Ovary (tissue), 9 donors: ENCODE measurements around the gene PIP4K2C. TPM values are rescaled to one million over a fixed set of nuclear protein-coding genes. Genes with fewer than 3 reads are reported as not detected.

Source experiments
- DNase-seq, 5 donors: peaks; one replicate each; pipeline ENCODE4 v3.0.0-alpha.2; 2019 to 2020
- H3K27ac ChIP-seq, 2 donors: fragments of 200-600 bp; one replicate each; pipeline versions ENCODE4 v1.5.1 to v1.8.0; 2019 to 2022
- H3K27me3 ChIP-seq: fragments of 200-600 bp; one replicate; pipeline ENCODE4 v1.8.0; 2022
- H3K36me3 ChIP-seq: fragments of 200-600 bp; sonication (generic); one replicate; pipeline ENCODE4 v1.5.1; 2019
- H3K4me1 ChIP-seq: one replicate; pipeline ENCODE4 v1.8.1; 2013; ENCODE audit warnings: mild to moderate bottlenecking, moderate library complexity; ENCODE audit not compliant: insufficient read depth
- H3K4me3 ChIP-seq: fragments of 200-600 bp; sonication (generic); one replicate; pipeline ENCODE4 v1.5.1; 2017
- H3K9me3 ChIP-seq, 2 donors: fragments of 200-600 bp in 1 of 2; sonication (generic) in 1 of 2; one replicate each; pipeline versions ENCODE4 v1.5.1 to v1.8.1; 2013 to 2019; ENCODE audit warnings: mild to moderate bottlenecking in 1 of 2, moderate library complexity in 1 of 2
- EP300 ChIP-seq: sonication (generic); formaldehyde crosslinking; IDR thresholded peaks from one replicate; pipeline ENCODE4 v1.6.1; 2017; ENCODE audit warnings: antibody characterized with exemption
- POLR2A ChIP-seq: fragments of 450-650 bp; IDR thresholded peaks from one replicate; pipeline ENCODE4 v1.6.1; 2017; ENCODE audit warnings: antibody characterized with exemption, mild to moderate bottlenecking, moderate library complexity
- WGBS, 3 donors: extraction: QIAGEN DNeasy Blood & Tissue Kit in 1 of 3; methylation state at CpG; one replicate each; pipeline versions ENCODE4 v1.1.5 to v1.1.7; 2013 to 2017; 5-methylcytosine and 5-hydroxymethylcytosine counted together
- intact Hi-C, 4 donors: fragments of 100-400 bp; cut with DNase I; formaldehyde crosslinking; loops; one replicate each; pipeline versions ENCODE4 v1.11.0 to v1.15.1; 2022 to 2023
- polyA plus RNA-seq, 2 donors: library from polyadenylated mRNA; stranded (reverse); fragments of 200-250 nt in 1 of 2; fragments of 350-450 nt in 1 of 2; fragmentation: Illumina TruSeq in 1 of 2; extraction: RNeasy Lipid Tissue Mini Kit (QIAGEN cat#74804) in 1 of 2; gene quantifications; one replicate each; pipeline ENCODE4 v1.2.3, GENCODE V29; 2013 to 2014
- total RNA-seq, 7 donors: library from RNA; depleted of rRNA in 2 of 7; stranded (reverse); fragments of >200 nt in 2 of 7; fragmentation: NEBNext Ultra II Directional in 3 of 7; extraction: Animal tissue kit (Norgen Biotek cat#: 25700) in 3 of 7; gene quantifications; one replicate each; pipeline versions ENCODE4 v1.1.0 to v1.2.4, GENCODE V29; 2016 to 2023
- TF ChIP-seq, protein P1 (sequence below), 3 donors: fragments of 450-650 bp in 2 of 3; fragments of 200-600 bp in 1 of 3; IDR thresholded peaks; one replicate each; pipeline versions ENCODE4 v1.5.1 to v1.8.0; 2016 to 2022; ENCODE audit warnings: antibody characterized with exemption in 3 of 3, mild to moderate bottlenecking in 1 of 3
- donor health status: DM: no; HTN: no; CAD: no; lungs with moderate emphysema.
- donor health status: DM: no; HTN: no; CAD: no.
- donor health status: Bipolar disorder and iron deficiency.
- donor health status: DM: yes; HTN: yes; CAD: no.
- donor health status: DM: no; HTN: no; CAD: no.
- donor health status: DM: yes; HTN: yes; CAD: no.

PIP4K2C gene
- total and polyA plus RNA-seq, 9 donors = 13.1 to 42.0 (median 21.2) TPM

DNA sequence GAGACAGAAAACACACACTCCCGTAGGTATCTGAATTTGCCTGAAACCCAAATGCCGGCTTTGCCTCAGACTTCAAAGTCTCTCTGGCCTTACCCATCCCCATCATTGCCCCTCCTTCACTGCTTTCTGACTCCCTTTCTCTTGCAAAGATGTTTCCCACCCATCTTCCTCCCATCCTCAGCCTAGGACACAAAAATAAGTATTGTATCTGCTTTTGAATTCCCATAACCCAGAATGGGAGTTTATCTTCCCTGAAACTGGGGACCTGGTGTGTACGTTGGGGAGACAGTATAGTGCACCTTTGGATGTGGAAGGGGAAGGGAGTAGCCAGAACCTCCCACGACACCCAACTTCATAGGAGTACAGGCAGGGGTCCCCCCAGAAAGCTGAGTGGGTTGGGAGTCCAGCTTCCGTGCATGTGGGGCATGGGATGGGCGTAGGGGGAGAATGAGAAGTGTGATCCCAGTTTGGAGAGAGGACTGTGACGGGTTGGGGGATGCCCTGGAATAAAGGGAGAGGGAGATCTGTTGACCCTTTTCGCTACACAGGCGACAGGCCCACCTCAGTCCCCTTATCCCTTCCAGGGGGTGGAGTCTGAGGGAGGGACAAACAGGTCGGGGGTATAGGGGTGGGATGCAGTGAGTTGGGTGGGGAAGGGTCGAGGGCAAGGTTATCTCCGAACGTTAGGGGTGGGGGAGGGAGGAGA, 41.6 kb upstream of the PIP4K2C start:
- DNase-seq = no peak
- Histone ChIP-seq H3K4me3 (peak overlapping the region; percentile 45), H3K27me3 (no peaks in the 10 kb centered on the region), H3K9me3 (no peaks in the 10 kb centered on the region), H3K27ac (no peak overlapping the region), H3K36me3 (no peaks in the 10 kb centered on the region), H3K4me1 (peaks cover 6% of the 10 kb centered on the region)
- WGBS, 3 donors = 20 to 29% (median 25%) methylated on average over 12 to 13 of the region's 13 CpGs
- intact Hi-C loops = no loop called here
- TF ChIP-seq, protein P1, sequence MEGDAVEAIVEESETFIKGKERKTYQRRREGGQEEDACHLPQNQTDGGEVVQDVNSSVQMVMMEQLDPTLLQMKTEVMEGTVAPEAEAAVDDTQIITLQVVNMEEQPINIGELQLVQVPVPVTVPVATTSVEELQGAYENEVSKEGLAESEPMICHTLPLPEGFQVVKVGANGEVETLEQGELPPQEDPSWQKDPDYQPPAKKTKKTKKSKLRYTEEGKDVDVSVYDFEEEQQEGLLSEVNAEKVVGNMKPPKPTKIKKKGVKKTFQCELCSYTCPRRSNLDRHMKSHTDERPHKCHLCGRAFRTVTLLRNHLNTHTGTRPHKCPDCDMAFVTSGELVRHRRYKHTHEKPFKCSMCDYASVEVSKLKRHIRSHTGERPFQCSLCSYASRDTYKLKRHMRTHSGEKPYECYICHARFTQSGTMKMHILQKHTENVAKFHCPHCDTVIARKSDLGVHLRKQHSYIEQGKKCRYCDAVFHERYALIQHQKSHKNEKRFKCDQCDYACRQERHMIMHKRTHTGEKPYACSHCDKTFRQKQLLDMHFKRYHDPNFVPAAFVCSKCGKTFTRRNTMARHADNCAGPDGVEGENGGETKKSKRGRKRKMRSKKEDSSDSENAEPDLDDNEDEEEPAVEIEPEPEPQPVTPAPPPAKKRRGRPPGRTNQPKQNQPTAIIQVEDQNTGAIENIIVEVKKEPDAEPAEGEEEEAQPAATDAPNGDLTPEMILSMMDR (IDR thresholded peaks at IDR 0.05) = no peak
- TF ChIP-seq POLR2A (no peak), EP300 (no peak)

DNA sequence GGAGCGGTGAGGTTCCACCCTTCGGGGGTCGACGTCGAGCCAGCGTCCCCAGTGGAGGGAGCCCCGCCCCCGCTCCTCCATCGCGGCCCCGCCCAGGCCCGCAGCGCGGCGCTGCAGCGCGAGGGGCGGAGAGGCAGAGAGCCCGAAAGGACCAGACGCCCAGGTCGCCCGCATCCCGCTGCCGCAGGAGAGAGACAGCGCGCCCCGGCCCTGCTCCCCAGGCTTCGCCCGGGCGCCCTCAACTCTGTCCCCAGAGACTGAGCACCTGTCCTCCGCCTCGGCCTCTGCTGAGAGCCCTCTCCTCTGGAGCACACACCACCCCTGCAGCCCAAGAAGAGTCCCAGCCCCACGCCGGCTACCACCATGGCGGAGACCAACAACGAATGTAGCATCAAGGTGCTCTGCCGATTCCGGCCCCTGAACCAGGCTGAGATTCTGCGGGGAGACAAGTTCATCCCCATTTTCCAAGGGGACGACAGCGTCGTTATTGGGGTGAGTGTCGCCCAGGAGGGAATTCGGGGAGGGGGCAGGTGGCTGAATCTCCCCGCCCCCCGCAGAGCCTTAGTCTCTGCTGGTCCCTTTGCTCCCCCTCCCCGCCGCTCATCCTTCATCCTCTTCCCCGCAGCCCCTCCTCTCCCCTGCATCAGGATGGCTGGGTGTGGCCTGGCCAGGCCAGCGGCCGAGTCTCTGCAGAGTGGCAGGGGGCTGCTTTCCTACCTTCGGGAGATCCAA, 40.9 kb upstream of the PIP4K2C start, which contains the start of gene KIF5A:
KIF5A (plus strand) TSS at position 136 of the 732 bp plus-strand sequence; CDS start at position 364, 228 bp downstream.
- intact Hi-C loops = no loop called here
- no peaks in the 10 kb centered on the region for H3K36me3 ChIP-seq
- no peak within 1 kb of the TSS for H3K27ac ChIP-seq
- H3K9me3 ChIP-seq = no peaks in the 10 kb centered on the region
- TF ChIP-seq EP300 (no peak), POLR2A (no peak)
- TF ChIP-seq, protein P1 (IDR thresholded peaks at IDR 0.05) = no peak
- WGBS, 3 donors = 2 to 5% (median 3%) methylated on average over 48 to 52 of the region's 52 CpGs
- peak within 1 kb of the TSS; percentile 45 for H3K4me3 ChIP-seq
- peak in 1 of 5 donors; percentile 32 for DNase-seq
- no peaks in the 10 kb centered on the region for H3K27me3 ChIP-seq
- H3K4me1 ChIP-seq = peaks cover 6% of the 10 kb centered on the region

DNA sequence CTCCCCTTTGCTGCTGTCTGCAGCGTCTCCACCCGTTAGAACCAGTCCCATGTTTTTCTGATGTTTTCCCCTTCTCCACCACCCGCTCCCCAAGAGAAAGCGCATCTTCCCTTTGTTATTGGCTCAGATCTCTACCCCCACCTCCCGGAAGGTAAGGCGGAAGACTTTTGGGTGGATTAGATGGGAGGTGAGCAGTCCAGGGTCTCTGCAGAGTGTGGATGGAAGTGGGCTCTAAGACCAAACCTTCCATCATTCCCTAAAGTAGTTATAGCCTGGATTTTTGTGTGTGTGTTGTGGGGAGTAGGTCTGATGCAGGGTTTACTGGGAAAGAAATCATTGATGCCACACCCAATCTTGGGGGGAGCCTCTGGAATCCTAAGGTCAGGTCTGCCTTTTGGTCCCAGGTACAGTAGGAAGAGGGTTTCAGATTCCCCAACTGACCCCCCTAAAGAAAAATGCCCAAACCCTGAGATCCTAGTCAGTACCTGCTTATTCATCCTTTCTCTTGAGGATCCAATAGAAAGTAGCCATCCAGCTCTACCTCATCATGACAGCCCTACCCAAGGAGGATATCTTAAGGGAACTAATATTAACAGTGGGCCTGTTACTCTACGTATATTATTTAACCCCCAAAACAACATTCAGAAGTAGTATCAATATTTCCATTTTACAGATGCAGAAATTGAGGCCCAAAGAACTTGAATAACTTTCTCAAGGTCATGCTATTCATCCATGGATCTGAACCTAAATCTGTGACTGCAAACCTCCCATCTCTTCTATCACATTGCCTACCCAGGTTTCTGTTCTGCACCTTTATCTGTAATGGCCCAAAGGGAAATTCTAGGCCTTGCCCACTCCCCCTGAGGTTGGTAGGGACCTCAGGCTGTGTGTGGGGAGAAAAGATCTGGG, 40.1 kb upstream of the PIP4K2C start:
- Histone ChIP-seq H3K36me3 (no peaks in the 10 kb centered on the region), H3K4me3 (peak overlapping the region; percentile 45), H3K4me1 (peaks cover 5% of the 10 kb centered on the region), H3K27ac (no peak overlapping the region), H3K9me3 (no peaks in the 10 kb centered on the region), H3K27me3 (no peaks in the 10 kb centered on the region)
- WGBS, 3 donors = 55 to 59% (median 59%) methylated on average over 7 of the region's 7 CpGs
- intact Hi-C loops = no loop called here
- no peak for DNase-seq
- TF ChIP-seq POLR2A (no peak), EP300 (no peak)
- TF ChIP-seq, protein P1 (IDR thresholded peaks at IDR 0.05) = no peak

DNA sequence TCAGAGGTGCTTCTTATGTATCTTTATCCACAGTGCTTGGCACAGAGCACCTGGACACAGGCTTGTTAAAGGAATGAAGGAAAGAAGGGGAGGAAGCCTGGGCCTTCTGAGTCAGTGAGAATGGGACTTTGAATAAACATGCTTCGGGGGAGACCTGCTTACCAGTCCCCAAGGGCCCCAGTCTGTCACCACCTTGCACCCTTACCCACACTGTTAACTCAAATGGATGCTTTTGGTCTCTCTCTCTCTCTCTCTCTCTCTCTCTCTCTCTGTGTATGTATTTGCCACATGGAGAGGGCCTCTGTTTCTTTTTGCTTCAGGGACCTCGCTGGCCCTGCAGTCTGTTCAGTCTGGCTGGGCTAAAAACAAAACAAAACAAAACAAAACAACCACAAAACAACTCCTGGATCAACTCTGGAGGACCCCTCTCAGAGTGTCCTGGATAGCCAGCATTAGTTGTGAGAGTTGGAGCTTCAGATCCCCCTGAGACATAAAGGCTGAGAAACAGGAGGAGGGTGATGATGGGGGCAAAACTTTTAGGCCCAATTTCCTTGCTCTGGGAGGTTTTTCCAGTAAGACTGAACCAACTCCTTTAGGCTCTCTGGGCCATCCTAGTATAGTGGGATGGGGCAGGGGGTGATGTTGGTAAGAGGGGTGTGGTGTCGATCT, 39.2 kb upstream of the PIP4K2C start:
- no peaks in the 10 kb centered on the region for H3K9me3 ChIP-seq
- TF ChIP-seq EP300 (no peak), POLR2A (no peak)
- TF ChIP-seq, protein P1 (IDR thresholded peaks at IDR 0.05) = no peak
- intact Hi-C loops = no loop called here
- H3K27ac ChIP-seq = no peak overlapping the region
- peaks cover 3% of the 10 kb centered on the region for H3K4me1 ChIP-seq
- H3K36me3 ChIP-seq = no peaks in the 10 kb centered on the region
- no peaks in the 10 kb centered on the region for H3K27me3 ChIP-seq
- WGBS, 3 donors = 68 to 76% (median 70%) methylated on average over 3 of the region's 3 CpGs
- DNase-seq = peak in 1 of 5 donors; percentile 2
- no peak overlapping the region for H3K4me3 ChIP-seq
